Non-pigmented ciliary epithelial cell (primary cell): ENCODE results near the gene CA10.

ENCODE experiments used
- DNase-seq: peaks from one replicate; pipeline ENCODE4 v3.0.0-alpha.2; 2010; ENCODE audit warnings: low read depth

CA10 gene

GRCh38 chr17:51817955-51818354 is 340.6 kb downstream of the CA10 start:
- DNase-seq: no peak

GRCh38 chr17:51817117-51817516 is 341.4 kb downstream of the CA10 start:
- DNase-seq: no peak

- DNase-seq: no peak
Observed at GRCh38 chr17:51815097-51815496, 343.4 kb downstream of the CA10 start.

- no peak for DNase-seq
Observed at GRCh38 chr17:51814521-51814920, 344.0 kb downstream of the CA10 start.

- DNase-seq: no peak
Observed at GRCh38 chr17:51813784-51814174, 344.7 kb downstream of the CA10 start.

GRCh38 chr17:51813140-51813783 is 345.3 kb downstream of the CA10 start:
- DNase-seq: no peak

GRCh38 chr17:51807460-51807859 is 351.1 kb downstream of the CA10 start:
- DNase-seq: no peak

GRCh38 chr17:51805765-51806164 is 352.7 kb downstream of the CA10 start:
- no peak for DNase-seq

- DNase-seq: no peak
Observed at GRCh38 chr17:51805185-51805584, 353.3 kb downstream of the CA10 start.

GRCh38 chr17:51803161-51803560 is 355.4 kb downstream of the CA10 start:
- DNase-seq: no peak

- no peak for DNase-seq
Observed at GRCh38 chr17:51802544-51802943, 356.0 kb downstream of the CA10 start.

GRCh38 chr17:51801626-51802025 is 356.9 kb downstream of the CA10 start:
- DNase-seq: no peak

- no peak for DNase-seq
Observed at GRCh38 chr17:51799981-51800380, 358.5 kb downstream of the CA10 start.

GRCh38 chr17:51799240-51799639 is 359.3 kb downstream of the CA10 start:
- no peak for DNase-seq

- no peak for DNase-seq
Observed at GRCh38 chr17:51797150-51797549, 361.4 kb downstream of the CA10 start.

GRCh38 chr17:51796026-51796425 is 362.5 kb downstream of the CA10 start:
- DNase-seq: no peak

- no peak for DNase-seq
Observed at GRCh38 chr17:51795401-51795800, 363.1 kb downstream of the CA10 start.

GRCh38 chr17:51794466-51794865 is 364.0 kb downstream of the CA10 start:
- no peak for DNase-seq

GRCh38 chr17:51793686-51794085 is 364.8 kb downstream of the CA10 start:
- DNase-seq: no peak

- no peak for DNase-seq
Observed at GRCh38 chr17:51778842-51779241, 379.7 kb downstream of the CA10 start.

GRCh38 chr17:51770027-51770759 is 388.3 kb downstream of the CA10 start:
- no peak for DNase-seq

- no peak for DNase-seq
Observed at GRCh38 chr17:51769231-51769630, 389.3 kb downstream of the CA10 start.

- DNase-seq: no peak
Observed at GRCh38 chr17:51768706-51769105, 389.8 kb downstream of the CA10 start.

GRCh38 chr17:51767287-51767686 is 391.2 kb downstream of the CA10 start:
- DNase-seq: no peak
